ENCODE measurements around the gene UBE2E2. TPM values are rescaled to one million over a fixed set of nuclear protein-coding genes. Genes with fewer than 3 reads are reported as not detected.

UBE2E2 gene
- total and polyA plus RNA-seq, 2 donors (not counting 1 experiment from before 2014, with no cell fraction given), result 16.0 to 45.0 TPM

GRCh38 chr3:23542079-23542478 is 339.0 kb downstream of the UBE2E2 start:
- Mint-ChIP-seq H3K4me3 (no peak overlapping the region), H3K27me3 (no peaks in the 10 kb centered on the region), H3K4me1 (peaks cover 2% of the 10 kb centered on the region), H3K27ac (no peak overlapping the region), H3K9me3 (ENCODE audit: insufficient read depth) (peaks cover 2% of the 10 kb centered on the region)
- H3K9ac ChIP-seq (ENCODE audit: low read length), result no peak overlapping the region
- ATAC-seq (ENCODE audit: low read depth) (no peak), DNase-seq (no peak)
- intact Hi-C loops (cut with micrococcal nuclease), result no loop called here
- no peaks in the 10 kb centered on the region for H3K36me3 ChIP-seq (replicated peaks in 1 of 2; ENCODE audit: control extremely low read depth in 1 of 2, control insufficient read depth in 1 of 2, extremely low read depth in 1 of 2, insufficient read depth in 2 of 2, low read length in 1 of 2)
- H2AFZ ChIP-seq (ENCODE audit: insufficient read depth, low read depth, low read length, poor library complexity, severe bottlenecking), result no peak overlapping the region
- TF ChIP-seq, protein P1, sequence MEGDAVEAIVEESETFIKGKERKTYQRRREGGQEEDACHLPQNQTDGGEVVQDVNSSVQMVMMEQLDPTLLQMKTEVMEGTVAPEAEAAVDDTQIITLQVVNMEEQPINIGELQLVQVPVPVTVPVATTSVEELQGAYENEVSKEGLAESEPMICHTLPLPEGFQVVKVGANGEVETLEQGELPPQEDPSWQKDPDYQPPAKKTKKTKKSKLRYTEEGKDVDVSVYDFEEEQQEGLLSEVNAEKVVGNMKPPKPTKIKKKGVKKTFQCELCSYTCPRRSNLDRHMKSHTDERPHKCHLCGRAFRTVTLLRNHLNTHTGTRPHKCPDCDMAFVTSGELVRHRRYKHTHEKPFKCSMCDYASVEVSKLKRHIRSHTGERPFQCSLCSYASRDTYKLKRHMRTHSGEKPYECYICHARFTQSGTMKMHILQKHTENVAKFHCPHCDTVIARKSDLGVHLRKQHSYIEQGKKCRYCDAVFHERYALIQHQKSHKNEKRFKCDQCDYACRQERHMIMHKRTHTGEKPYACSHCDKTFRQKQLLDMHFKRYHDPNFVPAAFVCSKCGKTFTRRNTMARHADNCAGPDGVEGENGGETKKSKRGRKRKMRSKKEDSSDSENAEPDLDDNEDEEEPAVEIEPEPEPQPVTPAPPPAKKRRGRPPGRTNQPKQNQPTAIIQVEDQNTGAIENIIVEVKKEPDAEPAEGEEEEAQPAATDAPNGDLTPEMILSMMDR (IDR thresholded peaks at IDR 0.05), result no peak
- no peak for TF ChIP-seq EZH2 (IDR thresholded peaks at IDR 0.05; ENCODE audit: borderline replicate concordance, insufficient read depth, low read depth, low read length, poor library complexity, severe bottlenecking)
- H3K4me3 ChIP-seq (ENCODE audit: control extremely low read depth in 1 of 5, extremely low read depth in 1 of 5, insufficient read depth in 1 of 5, low read depth in 2 of 5, low read length in 4 of 5), result no peak overlapping the region
- H3K4me1 ChIP-seq (ENCODE audit: control insufficient read depth in 2 of 2, insufficient read depth in 2 of 2, low read length in 2 of 2), result no peaks in the 10 kb centered on the region
- no peak overlapping the region for H3K4me2 ChIP-seq (replicated peaks; ENCODE audit: low read depth, low read length, poor library complexity, severe bottlenecking)
- no CpG with 5 or more reads among the region's 4 CpGs for WGBS (ENCODE audit: insufficient coverage)
- CTCF ChIA-PET, result no interaction called here
- no peaks in the 10 kb centered on the region for H3K27me3 ChIP-seq (replicated peaks in 1 of 4; ENCODE audit: control extremely low read depth in 1 of 4, control insufficient read depth in 3 of 4, insufficient read depth in 4 of 4, low read length in 3 of 4)
- H3K79me2 ChIP-seq (ENCODE audit: control insufficient read depth, insufficient read depth, low read length), result peaks cover 3% of the 10 kb centered on the region
- H4K20me1 ChIP-seq (ENCODE audit: control insufficient read depth, insufficient read depth, low read length, poor library complexity, severe bottlenecking), result peaks cover 3% of the 10 kb centered on the region
- no peak overlapping the region for H3K27ac ChIP-seq (ENCODE audit: low read length in 2 of 2)
- POLR2A ChIA-PET, result no interaction called here
- no peaks in the 10 kb centered on the region for H3K9me3 ChIP-seq (ENCODE audit: control extremely low read depth in 1 of 3, control insufficient read depth in 2 of 3, insufficient read depth in 1 of 3, low read length in 2 of 3)

DNA sequence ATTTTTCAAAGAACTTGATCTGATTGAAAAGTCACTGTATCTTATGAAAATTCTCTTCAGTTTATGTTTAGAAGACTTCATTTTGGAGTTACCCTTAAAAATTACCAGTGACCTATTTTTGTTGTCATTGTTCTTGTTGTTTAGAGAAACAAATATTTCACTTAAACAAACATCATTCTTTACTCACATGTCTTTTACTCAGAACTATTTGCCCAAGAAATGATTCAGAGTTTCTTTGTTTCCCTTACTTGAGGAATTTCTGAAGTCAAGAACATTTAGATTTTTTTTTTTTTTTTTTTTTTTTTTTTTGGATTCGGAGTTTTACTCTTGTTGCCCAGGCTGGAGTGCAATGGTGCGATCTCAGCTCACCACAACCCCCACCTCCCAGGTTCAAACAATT is 343.1 kb downstream of the UBE2E2 start:
- CTCF ChIA-PET, result no interaction called here
- no peak for TF ChIP-seq EZH2 (IDR thresholded peaks at IDR 0.05; ENCODE audit: borderline replicate concordance, insufficient read depth, low read depth, low read length, poor library complexity, severe bottlenecking)
- TF ChIP-seq, protein P1 (IDR thresholded peaks at IDR 0.05), result no peak

More for the DNA sequence above, 343.1 kb downstream of the UBE2E2 start:
- no peaks in the 10 kb centered on the region for H3K9me3 ChIP-seq (ENCODE audit: control extremely low read depth in 1 of 3, control insufficient read depth in 2 of 3, insufficient read depth in 1 of 3, low read length in 2 of 3)
- Mint-ChIP-seq H3K27me3 (no peaks in the 10 kb centered on the region), H3K4me1 (peaks cover 14% of the 10 kb centered on the region), H3K27ac (no peak overlapping the region), H3K4me3 (no peak overlapping the region), H3K9me3 (ENCODE audit: insufficient read depth) (peaks cover 2% of the 10 kb centered on the region)
- no peak overlapping the region for H2AFZ ChIP-seq (ENCODE audit: insufficient read depth, low read depth, low read length, poor library complexity, severe bottlenecking)
- no peak for ATAC-seq (ENCODE audit: low read depth)
- no peak overlapping the region for H3K27ac ChIP-seq (ENCODE audit: low read length in 2 of 2)
- H3K9ac ChIP-seq (ENCODE audit: low read length), result no peak overlapping the region
- intact Hi-C loops (cut with micrococcal nuclease), result no loop called here
- DNase-seq, result no peak
- no peak overlapping the region for H3K4me2 ChIP-seq (replicated peaks; ENCODE audit: low read depth, low read length, poor library complexity, severe bottlenecking)
- H3K4me1 ChIP-seq (ENCODE audit: control insufficient read depth in 2 of 2, insufficient read depth in 2 of 2, low read length in 2 of 2), result peaks cover 0 to 4% of the 10 kb centered on the region in 2 donors
- H3K79me2 ChIP-seq (ENCODE audit: control insufficient read depth, insufficient read depth, low read length), result no peaks in the 10 kb centered on the region
- no CpG with 5 or more reads among the region's 2 CpGs for WGBS (ENCODE audit: insufficient coverage)
- no peaks in the 10 kb centered on the region for H3K36me3 ChIP-seq (replicated peaks in 1 of 2; ENCODE audit: control extremely low read depth in 1 of 2, control insufficient read depth in 1 of 2, extremely low read depth in 1 of 2, insufficient read depth in 2 of 2, low read length in 1 of 2)
- H3K4me3 ChIP-seq (ENCODE audit: control extremely low read depth in 1 of 5, extremely low read depth in 1 of 5, insufficient read depth in 1 of 5, low read depth in 2 of 5, low read length in 4 of 5), result no peak overlapping the region
- H4K20me1 ChIP-seq (ENCODE audit: control insufficient read depth, insufficient read depth, low read length, poor library complexity, severe bottlenecking), result no peaks in the 10 kb centered on the region
- H3K27me3 ChIP-seq (replicated peaks in 1 of 4; ENCODE audit: control extremely low read depth in 1 of 4, control insufficient read depth in 3 of 4, insufficient read depth in 4 of 4, low read length in 3 of 4), result no peaks in the 10 kb centered on the region
- POLR2A ChIA-PET, result no interaction called here

Data from B cell (primary cell).